ENCODE measurements around the gene AVEN. TPM values are rescaled to one million over a fixed set of nuclear protein-coding genes. Genes with fewer than 3 reads are reported as not detected.

AVEN gene
- polyA plus RNA-seq, 1 of the 3 experiments (the other 2 are of a cell fraction), result 7.5 TPM

- no peak for TF ChIP-seq ZBTB33 (IDR thresholded peaks at IDR 0.05; ENCODE audit: borderline replicate concordance, low read depth)
- no peak for TF ChIP-seq GABPA (IDR thresholded peaks at IDR 0.05; ENCODE audit: low read depth)
- no peak for TF ChIP-seq RCOR1 (IDR thresholded peaks at IDR 0.05; ENCODE audit: low read length)
Measured at GRCh38 chr15:33955945-33956344, 83.1 kb downstream of the AVEN start (continued).

- H3K9me3 ChIP-seq, result no peaks in the 10 kb centered on the region
- no peak for DNase-seq
- no peaks in the 10 kb centered on the region for H3K9me2 ChIP-seq
- WGBS (ENCODE audit: low lambda C conversion rate), result 94% methylated on average over 1 of the region's 1 CpG
- TF ChIP-seq JUND (IDR thresholded peaks at IDR 0.05), result no peak
- TF ChIP-seq TAF1 (IDR thresholded peaks at IDR 0.05; ENCODE audit: borderline replicate concordance, low read depth, low read length), result no peak
- no peak for TF ChIP-seq RXRA (IDR thresholded peaks at IDR 0.05; ENCODE audit: borderline replicate concordance, low read depth)
- no peaks in the 10 kb centered on the region for H3K4me1 ChIP-seq (ENCODE audit: control insufficient read depth in 1 of 2, insufficient read depth in 2 of 2, low read depth in 1 of 2, low read length in 1 of 2)
- no peaks in the 10 kb centered on the region for H3F3A ChIP-seq (replicated peaks; ENCODE audit: insufficient read depth)
- ChIA-PET POLR2A (no interaction called here), CTCF (interaction anchor here (0.6 to 0.9 kb wide), 2 partner anchors 18 to 855 kb away, joined by 3 read pairs; no protein-coding TSS in a partner anchor)
- no peaks in the 10 kb centered on the region for H3K27me3 ChIP-seq (ENCODE audit: insufficient read depth)
- H3K36me3 ChIP-seq (replicated peaks in 1 of 2; ENCODE audit: control insufficient read depth in 1 of 2, insufficient read depth in 2 of 2, low read length in 1 of 2), result no peaks in the 10 kb centered on the region
- no peak overlapping the region for H3K27ac ChIP-seq (ENCODE audit: low read depth in 2 of 2, low read length in 1 of 2)
- H2AFZ ChIP-seq (ENCODE audit: low read depth), result no peak overlapping the region
- H3K4me3 ChIP-seq (ENCODE audit: low read depth in 2 of 2, low read length in 1 of 2), result no peak overlapping the region
- H3K4me2 ChIP-seq, result no peak overlapping the region
- H4K20me1 ChIP-seq (ENCODE audit: insufficient read depth), result no peaks in the 10 kb centered on the region
- H3K9ac ChIP-seq, result no peak overlapping the region
- no peaks in the 10 kb centered on the region for H3K79me2 ChIP-seq (ENCODE audit: insufficient read depth)
Measured at GRCh38 chr15:33946152-33946551, 92.9 kb downstream of the AVEN start.

- 86% methylated on average over 4 of the region's 4 CpGs for WGBS (ENCODE audit: low lambda C conversion rate)
- H3K9ac ChIP-seq, result no peak overlapping the region
- TF ChIP-seq YY1 (IDR thresholded peaks at IDR 0.05; ENCODE audit: low read depth) (no peak), ELF1 (IDR thresholded peaks at IDR 0.05) (no peak), RCOR1 (IDR thresholded peaks at IDR 0.05; ENCODE audit: low read length) (no peak), REST (IDR thresholded peaks at IDR 0.05; ENCODE audit: low read depth, low read length) (no peak), SIN3A (IDR thresholded peaks at IDR 0.05; ENCODE audit: borderline replicate concordance, low read depth, low read length) (no peak), NFIC (IDR thresholded peaks at IDR 0.05; ENCODE audit: borderline replicate concordance) (no peak), CHD2 (IDR thresholded peaks at IDR 0.05; ENCODE audit: low read length, partially characterized antibody) (no peak), RFX5 (IDR thresholded peaks at IDR 0.05; ENCODE audit: low read length) (no peak), EZH2phosphoT487 (IDR thresholded peaks at IDR 0.05; ENCODE audit: borderline replicate concordance, low read depth) (no peak), TAF1 (IDR thresholded peaks at IDR 0.05; ENCODE audit: borderline replicate concordance, low read depth, low read length) (no peak), ZBTB33 (IDR thresholded peaks at IDR 0.05; ENCODE audit: borderline replicate concordance, low read depth) (no peak), EP300 (IDR thresholded peaks at IDR 0.05; ENCODE audit: borderline replicate concordance in 1 of 2, low read depth in 1 of 2, low read length in 1 of 2) (no peak), POLR2AphosphoS5 (IDR thresholded peaks at IDR 0.05; ENCODE audit: low read depth, low read length) (no peak), MXI1 (IDR thresholded peaks at IDR 0.05; ENCODE audit: low read depth, low read length) (no peak)
- H3F3A ChIP-seq (replicated peaks; ENCODE audit: insufficient read depth), result no peaks in the 10 kb centered on the region
- no peak overlapping the region for H3K4me3 ChIP-seq (ENCODE audit: low read depth in 2 of 2, low read length in 1 of 2)
- DNase-seq, result no peak
- POLR2A ChIA-PET, result no interaction called here
- H3K27me3 ChIP-seq (ENCODE audit: insufficient read depth), result no peaks in the 10 kb centered on the region
- H3K9me2 ChIP-seq, result no peaks in the 10 kb centered on the region
- H3K4me1 ChIP-seq (ENCODE audit: control insufficient read depth in 1 of 2, insufficient read depth in 2 of 2, low read depth in 1 of 2, low read length in 1 of 2), result no peaks in the 10 kb centered on the region
- CTCF ChIA-PET, result interaction anchor here (0.7 to 1.4 kb wide), 2 partner anchors 8 to 202 kb away, joined by 3 to 4 read pairs; no protein-coding TSS in a partner anchor
- H3K36me3 ChIP-seq (replicated peaks in 1 of 2; ENCODE audit: control insufficient read depth in 1 of 2, insufficient read depth in 2 of 2, low read length in 1 of 2), result no peaks in the 10 kb centered on the region
- no peak overlapping the region for H2AFZ ChIP-seq (ENCODE audit: low read depth)
- peaks cover 2% of the 10 kb centered on the region; the same call in 1 of the 2 replicates for H3K79me2 ChIP-seq (ENCODE audit: insufficient read depth)
- H3K4me2 ChIP-seq, result no peak overlapping the region
- no peak overlapping the region for H3K27ac ChIP-seq (ENCODE audit: low read depth in 2 of 2, low read length in 1 of 2)
- H3K9me3 ChIP-seq, result no peaks in the 10 kb centered on the region
- no peaks in the 10 kb centered on the region for H4K20me1 ChIP-seq (ENCODE audit: insufficient read depth)
Measured at GRCh38 chr15:33941279-33942063, 97.5 kb downstream of the AVEN start.
